ENCODE data around the gene ZNF280C.

Gene ZNF280C

DNA sequence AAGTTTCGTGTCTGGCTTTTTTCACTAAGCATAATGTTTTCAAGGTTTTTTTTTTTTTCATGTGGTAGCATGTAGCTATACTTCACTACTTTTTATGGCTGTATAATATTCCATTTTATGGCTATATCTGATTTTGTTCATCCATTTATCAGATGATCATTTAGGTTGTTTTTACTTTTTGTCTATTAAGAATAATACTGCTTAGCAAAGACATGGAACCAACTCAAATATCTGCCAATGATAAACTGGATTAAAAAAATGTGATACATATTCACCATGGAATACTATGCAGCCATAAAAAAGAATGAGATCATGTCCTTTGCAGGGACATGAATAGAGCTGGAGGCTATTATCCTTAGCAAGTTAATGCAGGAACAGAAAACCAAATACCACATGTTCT lies 32.7 kb upstream of the ZNF280C start:
- H3K9me3 ChIP-seq (ENCODE audit: insufficient read depth, low read length), result no peaks in the 10 kb centered on the region
- no peaks in the 10 kb centered on the region for H3K9me2 ChIP-seq (replicated peaks; ENCODE audit: insufficient read depth, low read length)
- no peak overlapping the region for H2AFZ ChIP-seq (ENCODE audit: low read depth, low read length, severe bottlenecking)
- H3K9ac ChIP-seq (ENCODE audit: low read length), result no peak overlapping the region
- no peaks in the 10 kb centered on the region for H3F3A ChIP-seq (ENCODE audit: insufficient read depth)
- no peak overlapping the region for H3K27ac ChIP-seq (ENCODE audit: low read depth, low read length)
- H3K27me3 ChIP-seq (ENCODE audit: low read length), result no peaks in the 10 kb centered on the region
- no peaks in the 10 kb centered on the region for H3K79me2 ChIP-seq (ENCODE audit: insufficient read depth, low read length)
- H3K4me3 ChIP-seq (ENCODE audit: insufficient read depth, low read length, poor library complexity, severe bottlenecking), result no peak overlapping the region
- H3K36me3 ChIP-seq (ENCODE audit: low read length), result no peaks in the 10 kb centered on the region
- H4K20me1 ChIP-seq (ENCODE audit: low read depth, low read length), result no peaks in the 10 kb centered on the region
- H3K4me2 ChIP-seq (ENCODE audit: low read depth, low read length, poor library complexity, severe bottlenecking), result no peak overlapping the region
- TF ChIP-seq EZH2phosphoT487 (conservative IDR thresholded peaks at IDR 0.05; ENCODE audit: low read length), result no peak

DNA sequence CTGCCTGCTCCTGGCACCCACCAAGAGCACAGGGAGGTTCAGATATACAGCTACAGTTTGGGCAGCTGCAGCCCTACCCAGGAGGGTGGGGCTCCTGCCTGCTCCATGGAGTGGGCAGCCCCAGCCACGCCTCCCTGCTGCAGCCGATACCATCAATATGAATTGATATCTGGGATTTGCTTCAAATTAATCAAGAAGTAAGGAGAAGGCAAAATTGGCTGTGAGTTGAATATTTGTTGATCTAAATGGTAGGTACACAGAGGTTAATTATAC lies 31.2 kb upstream of the ZNF280C start:
- no peaks in the 10 kb centered on the region for H4K20me1 ChIP-seq (ENCODE audit: low read depth, low read length)
- no peaks in the 10 kb centered on the region for H3K9me3 ChIP-seq (ENCODE audit: insufficient read depth, low read length)
- no peaks in the 10 kb centered on the region for H3K79me2 ChIP-seq (ENCODE audit: insufficient read depth, low read length)
- H3K27ac ChIP-seq (ENCODE audit: low read depth, low read length), result no peak overlapping the region
- TF ChIP-seq, protein P1, sequence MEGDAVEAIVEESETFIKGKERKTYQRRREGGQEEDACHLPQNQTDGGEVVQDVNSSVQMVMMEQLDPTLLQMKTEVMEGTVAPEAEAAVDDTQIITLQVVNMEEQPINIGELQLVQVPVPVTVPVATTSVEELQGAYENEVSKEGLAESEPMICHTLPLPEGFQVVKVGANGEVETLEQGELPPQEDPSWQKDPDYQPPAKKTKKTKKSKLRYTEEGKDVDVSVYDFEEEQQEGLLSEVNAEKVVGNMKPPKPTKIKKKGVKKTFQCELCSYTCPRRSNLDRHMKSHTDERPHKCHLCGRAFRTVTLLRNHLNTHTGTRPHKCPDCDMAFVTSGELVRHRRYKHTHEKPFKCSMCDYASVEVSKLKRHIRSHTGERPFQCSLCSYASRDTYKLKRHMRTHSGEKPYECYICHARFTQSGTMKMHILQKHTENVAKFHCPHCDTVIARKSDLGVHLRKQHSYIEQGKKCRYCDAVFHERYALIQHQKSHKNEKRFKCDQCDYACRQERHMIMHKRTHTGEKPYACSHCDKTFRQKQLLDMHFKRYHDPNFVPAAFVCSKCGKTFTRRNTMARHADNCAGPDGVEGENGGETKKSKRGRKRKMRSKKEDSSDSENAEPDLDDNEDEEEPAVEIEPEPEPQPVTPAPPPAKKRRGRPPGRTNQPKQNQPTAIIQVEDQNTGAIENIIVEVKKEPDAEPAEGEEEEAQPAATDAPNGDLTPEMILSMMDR (IDR thresholded peaks at IDR 0.05; ENCODE audit: insufficient read depth, low read length, poor library complexity, severe bottlenecking), result no peak
- no peak for TF ChIP-seq EZH2phosphoT487 (conservative IDR thresholded peaks at IDR 0.05; ENCODE audit: low read length)
- no peak overlapping the region for H3K9ac ChIP-seq (ENCODE audit: low read length)
- no peaks in the 10 kb centered on the region for H3K9me2 ChIP-seq (replicated peaks; ENCODE audit: insufficient read depth, low read length)
- no peak overlapping the region for H2AFZ ChIP-seq (ENCODE audit: low read depth, low read length, severe bottlenecking)
- no peaks in the 10 kb centered on the region for H3F3A ChIP-seq (ENCODE audit: insufficient read depth)
- H3K36me3 ChIP-seq (ENCODE audit: low read length), result no peaks in the 10 kb centered on the region
- no peak overlapping the region for H3K4me3 ChIP-seq (ENCODE audit: insufficient read depth, low read length, poor library complexity, severe bottlenecking)
- H3K27me3 ChIP-seq (ENCODE audit: low read length), result no peaks in the 10 kb centered on the region
- H3K4me2 ChIP-seq (ENCODE audit: low read depth, low read length, poor library complexity, severe bottlenecking), result no peak overlapping the region

DNA sequence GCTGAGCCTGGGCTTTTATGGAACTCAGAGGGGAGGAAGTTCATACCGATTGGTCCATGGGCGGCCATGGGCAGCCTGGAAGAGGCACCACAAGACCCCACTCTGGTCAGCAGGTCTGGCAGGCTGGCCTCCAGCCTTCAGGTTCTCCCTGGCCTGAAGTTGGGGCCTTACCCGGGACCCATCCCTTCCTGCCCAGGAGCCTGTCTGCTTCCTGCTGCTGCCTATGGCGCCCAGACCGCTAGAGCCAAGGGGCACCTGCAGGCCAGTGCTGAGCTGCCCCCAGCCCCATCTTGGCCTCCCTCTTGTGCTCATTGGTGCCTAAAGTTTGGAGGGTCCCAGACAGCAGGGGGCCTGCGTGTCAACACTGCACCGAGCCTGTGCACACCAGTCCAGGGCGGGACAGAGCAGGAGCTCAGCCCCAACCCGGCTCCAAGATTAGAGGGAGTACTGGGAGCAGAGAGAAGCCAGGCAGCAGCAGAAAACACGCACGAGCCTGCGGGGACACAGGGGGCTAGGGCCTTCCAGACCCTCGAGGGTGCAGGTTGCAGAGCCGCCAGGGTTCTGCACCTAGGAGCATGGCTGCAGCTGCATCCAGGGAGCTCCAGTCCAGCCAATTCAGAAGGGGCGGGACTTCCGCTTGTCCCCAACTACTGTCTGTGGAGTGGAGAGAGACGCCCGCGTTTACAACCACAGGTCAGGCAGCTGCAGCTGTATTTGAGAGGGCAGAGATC lies 30.7 kb upstream of the ZNF280C start:
- Histone ChIP-seq H3K9me3 (ENCODE audit: insufficient read depth, low read length) (no peaks in the 10 kb centered on the region), H3K27ac (ENCODE audit: low read depth, low read length) (no peak overlapping the region), H3K9ac (ENCODE audit: low read length) (no peak overlapping the region), H3K79me2 (ENCODE audit: insufficient read depth, low read length) (no peaks in the 10 kb centered on the region), H3F3A (ENCODE audit: insufficient read depth) (no peaks in the 10 kb centered on the region), H3K4me2 (ENCODE audit: low read depth, low read length, poor library complexity, severe bottlenecking) (no peak overlapping the region), H4K20me1 (ENCODE audit: low read depth, low read length) (no peaks in the 10 kb centered on the region), H3K4me3 (ENCODE audit: insufficient read depth, low read length, poor library complexity, severe bottlenecking) (no peak overlapping the region), H2AFZ (ENCODE audit: low read depth, low read length, severe bottlenecking) (no peak overlapping the region), H3K9me2 (replicated peaks; ENCODE audit: insufficient read depth, low read length) (no peaks in the 10 kb centered on the region), H3K36me3 (ENCODE audit: low read length) (no peaks in the 10 kb centered on the region), H3K27me3 (ENCODE audit: low read length) (no peaks in the 10 kb centered on the region)
- TF ChIP-seq, protein P1 (IDR thresholded peaks at IDR 0.05; ENCODE audit: insufficient read depth, low read length, poor library complexity, severe bottlenecking), result no peak
- no peak for TF ChIP-seq EZH2phosphoT487 (conservative IDR thresholded peaks at IDR 0.05; ENCODE audit: low read length)

DNA sequence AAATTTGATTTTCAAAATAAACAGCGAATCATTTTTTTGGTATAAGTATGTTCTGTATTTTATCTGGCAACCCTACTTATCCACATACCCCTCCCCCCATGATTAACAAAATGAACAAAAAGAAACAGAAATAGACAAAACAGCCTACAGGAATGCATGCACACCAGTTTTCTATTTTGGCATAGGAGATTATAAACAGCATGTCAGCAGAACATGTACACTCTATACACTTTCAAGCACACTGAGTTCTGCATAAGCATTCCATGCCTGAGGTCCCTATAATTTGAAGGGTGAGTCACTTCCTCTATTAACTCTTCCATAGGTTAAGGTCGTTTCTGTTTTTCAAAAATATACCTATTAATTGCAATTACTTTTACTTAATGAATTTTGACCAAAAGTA lies 28.0 kb upstream of the ZNF280C start:
- H3K79me2 ChIP-seq (ENCODE audit: insufficient read depth, low read length), result no peaks in the 10 kb centered on the region
- no peak overlapping the region for H3K27ac ChIP-seq (ENCODE audit: low read depth, low read length)
- H3K4me2 ChIP-seq (ENCODE audit: low read depth, low read length, poor library complexity, severe bottlenecking), result no peak overlapping the region
- no peaks in the 10 kb centered on the region for H3K27me3 ChIP-seq (ENCODE audit: low read length)
- no peaks in the 10 kb centered on the region for H3F3A ChIP-seq (ENCODE audit: insufficient read depth)
- H3K9me2 ChIP-seq (replicated peaks; ENCODE audit: insufficient read depth, low read length), result no peaks in the 10 kb centered on the region
- no peaks in the 10 kb centered on the region for H3K9me3 ChIP-seq (ENCODE audit: insufficient read depth, low read length)
- TF ChIP-seq EZH2phosphoT487 (conservative IDR thresholded peaks at IDR 0.05; ENCODE audit: low read length), result no peak
- TF ChIP-seq, protein P1 (IDR thresholded peaks at IDR 0.05; ENCODE audit: insufficient read depth, low read length, poor library complexity, severe bottlenecking), result no peak
- no peak overlapping the region for H2AFZ ChIP-seq (ENCODE audit: low read depth, low read length, severe bottlenecking)
- H4K20me1 ChIP-seq (ENCODE audit: low read depth, low read length), result no peaks in the 10 kb centered on the region
- H3K36me3 ChIP-seq (ENCODE audit: low read length), result no peaks in the 10 kb centered on the region
- H3K4me3 ChIP-seq (ENCODE audit: insufficient read depth, low read length, poor library complexity, severe bottlenecking), result no peak overlapping the region
- H3K9ac ChIP-seq (ENCODE audit: low read length), result no peak overlapping the region
